Activated CD4-positive, CD25-positive, alpha-beta regulatory T cell treated with anti-CD3 and anti-CD28 coated beads, Interleukin-2, amount 50 U/mL, for 16 hours (primary cell): Measurements from ENCODE around the gene RWDD3.

Experiments
- DNase-seq: peaks from one replicate; pipeline ENCODE4 v3.0.0-alpha.2; 2020; ENCODE audit warnings: low read depth, low spot score

The RWDD3 gene, protein sequence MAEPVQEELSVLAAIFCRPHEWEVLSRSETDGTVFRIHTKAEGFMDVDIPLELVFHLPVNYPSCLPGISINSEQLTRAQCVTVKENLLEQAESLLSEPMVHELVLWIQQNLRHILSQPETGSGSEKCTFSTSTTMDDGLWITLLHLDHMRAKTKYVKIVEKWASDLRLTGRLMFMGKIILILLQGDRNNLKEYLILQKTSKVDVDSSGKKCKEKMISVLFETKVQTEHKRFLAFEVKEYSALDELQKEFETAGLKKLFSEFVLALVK

DNA sequence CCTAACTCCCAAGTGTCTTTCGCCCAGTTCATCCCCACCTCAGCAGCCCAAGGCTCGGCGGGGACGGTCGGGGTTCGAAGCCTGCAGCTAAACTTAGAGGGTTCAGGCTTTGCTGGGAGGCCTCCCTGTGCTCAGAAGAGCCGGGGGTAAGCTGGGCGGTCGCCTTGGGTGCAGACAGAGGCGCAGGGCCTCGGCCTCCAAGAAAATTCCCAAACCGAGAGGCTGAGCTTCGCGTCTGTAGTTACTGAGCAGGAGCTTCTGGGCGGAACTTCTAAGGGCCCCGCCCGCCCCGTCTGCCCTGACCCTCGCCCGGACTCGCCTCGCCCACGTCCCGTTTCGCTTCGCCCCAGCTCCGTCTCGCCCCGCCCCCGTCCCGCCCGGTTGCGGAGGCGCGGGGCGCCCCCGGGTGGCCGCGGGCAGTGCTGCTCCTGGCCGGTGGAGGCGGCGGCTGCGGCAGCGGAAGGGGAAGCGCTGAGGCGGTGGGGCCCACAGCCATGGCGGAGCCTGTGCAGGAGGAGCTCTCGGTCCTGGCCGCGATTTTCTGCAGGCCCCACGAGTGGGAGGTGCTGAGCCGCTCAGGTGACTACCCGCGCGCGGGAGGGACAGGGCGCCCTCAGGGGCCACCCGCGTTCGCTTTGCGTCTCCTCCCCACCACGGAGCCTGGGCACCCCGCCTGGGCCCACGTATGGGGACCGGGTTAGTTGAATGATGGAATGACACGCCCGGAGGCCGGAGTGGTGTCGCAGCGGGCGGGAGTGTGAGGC lies at the start of gene RWDD3:
TSS of gene RWDD3 (plus strand) at position 474 of the 764 bp plus-strand sequence. CDS start at position 495, 21 bp downstream.
- peak; percentile 86 for DNase-seq

DNA sequence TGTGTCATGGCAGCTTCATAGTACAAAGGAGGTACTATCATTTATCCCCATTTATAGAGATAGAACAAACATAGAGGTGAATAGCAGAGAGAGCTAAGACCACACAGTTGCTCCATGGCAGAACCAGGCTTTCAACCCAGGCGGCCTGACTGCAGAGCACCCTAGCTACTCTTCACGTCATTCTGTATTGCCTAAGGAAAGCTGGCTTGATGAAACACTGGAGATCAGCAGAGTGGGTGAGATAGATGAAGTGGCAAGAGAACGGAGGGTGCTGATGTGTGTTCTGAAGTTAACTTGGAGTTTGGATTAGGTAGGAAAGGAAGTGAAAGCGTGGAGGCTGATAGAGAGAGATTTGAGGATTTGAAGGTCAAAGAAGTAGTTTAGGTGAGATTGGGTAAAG lies 47.9 kb upstream of the RWDD3 start:
- DNase-seq = no peak

DNA sequence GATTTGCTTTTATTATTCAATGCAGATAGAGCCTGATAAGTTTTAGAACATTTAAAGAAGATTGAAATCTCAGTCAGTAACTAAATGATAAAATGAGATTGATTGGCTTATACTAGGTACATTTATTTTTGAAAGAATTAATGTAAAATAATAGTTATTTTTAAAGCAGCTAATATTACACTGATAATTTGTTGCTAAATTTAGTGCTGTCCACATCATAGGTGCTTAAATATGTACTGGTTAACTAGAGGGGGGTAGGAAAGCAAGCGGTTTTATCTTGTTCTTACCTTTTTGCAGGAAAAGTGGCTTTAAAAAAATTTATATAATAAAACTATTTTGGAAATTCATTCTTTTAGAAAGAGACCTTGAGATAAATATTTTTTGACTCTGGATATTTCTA lies 40.4 kb upstream of the RWDD3 start:
- no peak for DNase-seq

DNA sequence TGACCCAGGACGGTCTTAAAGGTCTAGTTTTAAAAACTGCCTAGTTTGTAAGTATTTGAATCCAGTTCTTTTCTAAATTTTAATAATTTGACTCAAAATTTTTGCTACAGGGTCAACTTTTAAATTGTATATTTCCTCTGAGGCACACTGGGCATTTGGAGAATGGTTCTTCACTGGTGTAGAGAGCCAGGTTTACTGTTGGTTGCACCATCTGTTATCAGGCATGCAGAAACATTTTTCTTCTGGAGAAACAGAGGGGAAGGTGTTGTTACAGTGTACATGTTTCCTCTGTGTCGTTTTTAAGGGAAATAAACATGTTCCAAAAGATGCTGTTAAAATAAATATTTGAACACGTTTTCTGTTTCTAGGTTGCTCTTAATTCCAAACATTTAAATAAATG lies 39.0 kb upstream of the RWDD3 start:
- no peak for DNase-seq

DNA sequence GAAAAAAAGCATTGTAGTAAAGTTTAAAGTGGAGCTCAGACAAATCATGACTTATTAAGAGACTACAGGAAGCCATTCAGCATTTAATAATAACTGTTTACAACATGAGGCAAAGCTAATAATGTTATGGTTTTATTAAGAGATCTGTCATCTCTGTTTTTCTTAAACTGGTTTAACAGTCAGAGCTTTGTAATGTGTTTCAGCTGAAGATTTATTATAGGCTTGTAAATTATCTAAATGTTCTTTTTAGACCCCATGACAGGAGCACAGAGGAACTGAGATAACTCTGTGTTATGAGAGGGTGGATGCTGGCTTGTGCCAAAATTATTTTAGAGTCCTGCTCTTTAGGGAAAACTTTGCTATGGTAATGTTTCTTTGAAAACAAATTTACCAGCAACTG lies 38.0 kb upstream of the RWDD3 start:
- no peak for DNase-seq

DNA sequence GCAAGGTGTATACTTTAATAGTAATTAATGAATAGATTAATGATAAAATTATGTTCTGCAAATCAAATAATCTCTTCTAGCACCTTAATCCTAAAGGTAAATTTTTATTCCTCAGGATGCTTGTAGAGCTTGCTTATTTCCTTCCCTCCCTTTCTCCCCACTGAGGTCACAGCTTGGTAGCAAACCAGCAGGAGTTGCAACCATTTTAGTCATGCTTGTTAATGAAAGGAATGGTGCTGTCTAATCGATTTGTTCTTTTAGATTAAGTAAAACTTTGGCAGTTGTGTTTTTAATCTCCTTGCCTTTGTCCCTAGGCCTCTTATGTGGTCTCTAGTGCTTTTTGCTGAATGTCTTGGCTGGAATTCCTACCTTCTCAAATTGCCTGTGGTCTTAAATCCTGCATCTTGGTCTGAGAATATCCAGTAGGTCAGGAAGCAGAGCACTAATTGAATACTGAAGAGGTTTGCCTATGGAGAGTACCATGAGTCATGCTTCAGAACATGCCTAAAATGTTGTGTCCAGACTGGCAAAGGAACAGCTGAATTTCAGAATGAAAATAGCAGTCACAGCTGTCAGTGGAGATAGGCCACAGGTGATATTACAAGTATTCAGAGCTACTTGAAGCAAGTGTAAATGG lies 36.3 kb upstream of the RWDD3 start:
- no peak for DNase-seq

DNA sequence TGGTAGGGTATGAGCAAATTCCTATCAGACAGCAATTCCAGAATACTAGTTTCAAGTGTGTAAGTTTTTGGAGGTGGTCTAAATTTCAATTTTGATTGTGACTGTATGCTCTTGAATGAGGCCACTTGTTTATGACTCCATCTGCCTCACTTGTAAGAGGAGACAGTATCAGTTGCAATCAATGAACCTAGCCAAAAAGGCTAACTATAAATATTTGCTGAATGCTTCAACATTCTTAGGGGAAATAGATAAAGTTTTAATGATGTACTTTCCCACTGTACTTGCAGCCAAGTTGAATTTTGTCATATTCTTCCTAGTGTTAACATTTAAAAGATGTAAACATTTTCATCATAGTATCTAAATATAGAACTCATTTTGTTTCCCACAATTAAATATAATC lies 32.1 kb upstream of the RWDD3 start:
- DNase-seq = no peak

DNA sequence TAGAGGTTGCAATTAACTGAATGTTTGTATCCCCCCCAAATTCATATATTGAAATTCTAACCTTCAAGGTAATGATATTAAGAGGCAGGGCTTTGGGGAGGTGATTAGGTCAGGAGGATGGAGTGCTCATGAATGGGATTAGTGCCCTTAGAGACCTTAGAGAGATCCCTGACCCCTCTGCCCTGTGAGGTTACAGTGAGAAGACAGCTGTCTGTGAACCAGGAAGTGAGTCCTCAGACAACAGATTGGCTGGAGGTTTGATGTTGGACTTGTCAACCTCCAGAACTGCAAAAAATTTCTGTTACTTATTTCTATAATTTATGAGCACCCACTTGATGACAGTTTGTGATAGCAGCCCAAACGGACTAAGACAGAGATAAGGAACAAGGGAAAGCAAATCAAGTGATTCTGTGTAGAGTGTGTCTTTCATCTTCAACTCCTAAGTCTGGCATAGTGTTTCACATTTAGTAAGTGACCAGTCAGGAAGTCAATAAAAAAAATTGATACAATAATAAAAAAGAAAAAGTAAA lies 30.0 kb upstream of the RWDD3 start:
- no peak for DNase-seq

DNA sequence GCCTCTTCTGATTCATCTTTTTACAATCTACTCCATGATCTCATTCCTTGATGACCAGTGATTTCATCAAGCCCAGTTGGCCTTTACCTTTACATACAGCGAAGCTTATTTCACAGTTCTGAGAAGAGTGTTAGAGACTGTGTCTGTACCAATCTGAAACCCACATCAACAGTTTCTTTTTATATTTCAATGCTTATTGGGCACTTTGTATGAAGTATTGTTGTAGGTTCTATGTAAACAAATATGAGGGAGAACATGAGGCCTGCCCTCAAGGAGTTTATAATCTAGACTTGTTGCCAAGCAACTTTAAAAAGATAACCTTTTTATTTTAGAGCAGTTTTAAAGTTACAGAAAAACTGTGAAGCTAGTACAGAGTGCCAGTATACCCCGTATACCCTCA lies 27.5 kb upstream of the RWDD3 start:
- no peak for DNase-seq

DNA sequence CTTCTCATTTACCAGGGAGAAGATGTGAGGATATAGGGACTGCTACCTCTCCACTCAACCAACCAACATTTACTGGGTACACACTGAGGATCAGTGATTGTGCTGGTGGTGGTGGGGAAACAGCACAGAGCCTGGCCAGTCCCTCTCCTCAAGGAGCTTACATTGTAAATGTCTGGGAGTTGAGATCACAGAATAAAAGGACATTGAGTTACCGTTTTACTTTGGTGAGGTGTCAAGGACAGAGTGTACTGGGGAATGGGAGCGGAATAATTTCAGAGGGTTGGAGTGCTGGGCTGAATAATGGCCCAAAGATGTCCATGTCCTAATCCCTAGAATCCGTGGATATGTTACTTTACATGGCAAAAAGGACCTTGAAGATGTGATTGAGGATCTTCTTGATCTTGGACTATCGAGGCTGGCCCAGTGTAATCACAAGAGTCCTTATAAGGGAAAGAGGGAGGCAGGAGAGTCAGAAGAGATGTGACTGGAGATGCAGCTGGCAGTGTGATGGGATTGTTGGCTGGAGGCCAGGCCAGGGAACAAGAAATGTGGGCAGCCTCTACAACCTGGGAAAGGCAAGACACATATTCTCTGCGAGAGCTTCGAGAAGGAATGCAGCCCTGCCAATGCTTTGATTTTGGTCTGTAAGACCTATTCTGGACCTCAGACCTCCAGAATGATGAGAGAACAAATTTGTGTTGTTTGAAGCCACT lies 26.6 kb upstream of the RWDD3 start:
- DNase-seq = no peak

DNA sequence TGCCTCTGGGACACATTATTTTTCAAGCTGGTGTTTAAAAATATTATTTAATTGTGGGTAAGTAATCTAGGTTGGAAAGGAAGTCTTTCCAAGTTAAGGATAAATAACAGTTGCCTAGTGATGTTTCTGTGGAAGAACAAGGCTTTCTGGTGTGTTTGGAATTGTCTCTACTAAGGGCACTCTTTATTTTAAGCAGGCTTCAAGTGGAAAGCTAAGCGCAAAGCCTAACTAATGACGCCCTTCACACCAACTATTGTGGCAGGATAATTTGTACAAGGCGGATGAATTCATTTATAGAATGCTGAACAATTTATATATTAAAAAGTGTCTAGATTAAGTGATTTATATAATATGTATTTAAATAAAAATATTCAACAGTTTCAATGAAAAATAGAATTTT lies 25.1 kb upstream of the RWDD3 start:
- DNase-seq = no peak

DNA sequence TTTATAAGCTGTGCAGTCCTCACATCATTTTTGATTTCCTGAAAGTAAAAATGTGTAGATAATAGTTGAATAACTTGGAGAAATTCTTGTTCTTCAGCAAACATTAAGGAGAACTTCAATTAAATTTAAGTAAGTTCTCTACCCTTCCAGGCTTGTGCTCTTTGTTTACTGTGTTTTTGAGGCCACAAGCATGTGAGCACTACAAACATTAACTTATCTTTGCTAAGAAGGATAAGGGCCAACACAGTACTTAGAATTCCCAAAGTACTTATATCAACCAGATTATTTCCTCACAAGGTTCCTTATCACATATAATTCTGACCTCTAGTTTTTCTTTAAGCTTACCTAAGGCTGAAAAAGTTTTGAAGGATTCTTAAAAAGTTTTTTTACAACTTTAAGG lies 24.7 kb upstream of the RWDD3 start:
- DNase-seq = no peak

DNA sequence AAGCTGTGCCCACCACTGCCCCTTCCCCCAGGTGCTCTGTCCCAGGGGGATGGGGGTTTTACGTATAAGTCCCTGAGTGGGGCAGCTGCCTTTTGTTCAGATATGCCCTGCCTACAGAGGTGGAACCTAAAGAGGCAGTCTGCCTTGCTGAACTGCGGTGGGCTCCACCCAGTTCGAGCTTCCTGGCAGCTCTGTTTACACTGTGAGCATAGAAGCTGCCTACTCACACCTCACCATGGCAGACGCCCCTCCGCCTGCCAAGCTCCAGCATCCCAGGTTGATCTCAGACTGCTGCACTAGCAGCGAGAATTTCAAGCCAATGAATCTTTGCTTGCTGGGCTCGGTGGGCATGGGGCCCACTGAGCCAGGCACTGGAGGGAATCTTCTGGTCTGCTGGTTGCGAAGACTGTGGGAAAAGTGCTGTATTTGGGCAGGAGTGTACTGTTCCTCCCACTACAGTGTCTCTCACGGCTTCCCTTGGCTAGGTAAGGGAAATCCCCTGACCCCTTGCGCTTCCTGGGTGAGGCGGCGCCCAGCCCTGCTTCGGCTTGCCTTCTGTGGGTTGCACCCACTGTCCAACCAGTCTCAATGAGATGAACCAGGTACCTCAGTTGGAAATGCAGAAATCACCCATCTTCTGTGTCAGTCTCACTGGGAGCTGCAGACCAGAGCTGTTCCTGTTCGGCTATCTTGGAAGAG lies 17.6 kb upstream of the RWDD3 start:
- no peak for DNase-seq

DNA sequence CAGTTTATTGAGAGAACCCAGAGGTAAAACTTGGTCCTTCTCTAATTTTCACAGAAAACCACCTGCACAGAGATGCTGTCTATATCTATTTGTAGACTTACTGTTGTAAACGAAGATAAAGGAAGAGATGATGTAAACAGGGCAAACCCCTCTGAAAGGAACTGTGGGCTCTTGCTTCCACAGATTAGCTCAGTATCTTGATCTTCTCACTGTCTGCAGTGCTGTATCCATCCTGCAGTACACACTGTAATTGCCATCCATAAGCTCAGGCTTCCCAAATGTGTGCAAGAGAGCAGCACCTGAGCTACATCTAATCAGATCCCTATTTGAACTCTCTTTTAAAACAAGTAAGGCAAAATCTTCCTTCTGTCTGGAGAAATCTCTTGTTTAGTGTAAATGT lies 16.6 kb upstream of the RWDD3 start:
- DNase-seq = no peak

DNA sequence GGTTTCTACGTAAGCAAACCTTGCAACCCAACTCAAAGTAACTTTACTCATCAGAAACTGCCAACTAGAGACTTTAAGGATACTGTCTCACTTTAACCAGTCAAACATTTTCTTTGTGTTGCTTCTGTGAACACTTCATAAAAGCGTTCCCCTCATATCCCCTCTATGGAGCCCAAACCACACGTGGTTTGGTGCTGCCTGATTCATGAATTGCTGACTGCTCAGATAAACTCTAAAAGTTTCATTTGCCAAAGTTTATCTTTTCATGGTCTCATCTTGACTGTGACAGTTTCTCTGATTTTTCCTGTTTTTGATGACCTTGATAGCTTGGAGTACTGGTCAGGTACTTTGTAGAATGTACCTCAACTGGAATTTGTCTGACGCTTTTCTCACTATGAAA lies 14.6 kb upstream of the RWDD3 start:
- no peak for DNase-seq

DNA sequence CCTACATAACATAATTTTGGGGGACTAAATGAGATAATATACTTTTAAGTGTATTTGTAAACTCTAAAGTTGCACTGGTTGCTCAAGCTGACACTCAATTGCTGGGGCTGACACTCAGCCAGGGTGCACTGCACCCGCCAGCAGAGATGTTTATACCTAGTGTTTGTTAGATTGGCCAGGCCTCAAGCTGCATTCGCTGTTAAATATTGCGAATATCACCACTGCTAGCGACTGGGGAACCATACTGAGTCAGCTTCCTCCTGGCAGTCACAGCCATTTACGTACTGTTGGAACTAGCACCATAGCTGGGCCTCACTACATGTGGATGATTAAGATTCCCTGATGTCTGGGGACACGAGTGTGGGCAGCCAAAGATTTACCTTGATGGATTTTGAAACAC lies 12.7 kb upstream of the RWDD3 start:
- DNase-seq = no peak

DNA sequence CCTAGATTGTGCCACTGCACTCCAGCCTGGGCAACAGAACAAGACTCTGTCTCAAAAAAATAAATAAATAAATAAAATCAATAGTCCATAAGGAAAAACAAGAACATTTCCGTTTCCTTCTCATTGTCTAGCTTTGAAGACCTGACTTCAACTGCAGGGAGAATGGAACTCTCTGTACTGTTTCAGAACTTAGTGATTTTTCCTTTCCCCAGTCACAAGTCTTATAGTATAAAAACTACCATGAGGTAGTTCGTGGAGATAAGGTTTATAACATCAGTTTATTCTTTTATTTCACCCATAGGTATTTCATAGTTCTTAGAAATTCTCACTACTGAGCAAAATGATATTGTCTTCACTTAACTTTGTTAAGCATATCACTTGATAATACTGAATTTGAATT lies 11.4 kb upstream of the RWDD3 start:
- DNase-seq = no peak

DNA sequence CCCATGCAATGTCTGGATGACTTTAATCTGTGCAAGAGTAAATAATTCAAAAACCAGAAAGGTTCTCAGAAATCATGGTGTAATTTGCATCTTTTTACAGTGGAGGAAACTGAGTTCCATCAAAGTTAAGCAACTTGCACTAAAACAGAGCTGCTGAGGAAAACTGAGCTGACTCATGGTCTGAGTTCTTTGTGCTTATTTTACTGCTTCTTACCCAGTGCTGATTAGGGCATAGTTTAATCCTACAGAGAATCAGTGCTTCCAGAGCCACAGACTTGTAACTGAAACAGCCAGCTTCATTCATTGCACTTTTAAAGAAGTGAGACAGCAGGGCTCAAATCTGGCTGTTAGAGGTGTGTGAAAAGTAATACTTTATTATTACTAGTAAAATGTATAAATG lies 10.9 kb upstream of the RWDD3 start:
- no peak for DNase-seq

DNA sequence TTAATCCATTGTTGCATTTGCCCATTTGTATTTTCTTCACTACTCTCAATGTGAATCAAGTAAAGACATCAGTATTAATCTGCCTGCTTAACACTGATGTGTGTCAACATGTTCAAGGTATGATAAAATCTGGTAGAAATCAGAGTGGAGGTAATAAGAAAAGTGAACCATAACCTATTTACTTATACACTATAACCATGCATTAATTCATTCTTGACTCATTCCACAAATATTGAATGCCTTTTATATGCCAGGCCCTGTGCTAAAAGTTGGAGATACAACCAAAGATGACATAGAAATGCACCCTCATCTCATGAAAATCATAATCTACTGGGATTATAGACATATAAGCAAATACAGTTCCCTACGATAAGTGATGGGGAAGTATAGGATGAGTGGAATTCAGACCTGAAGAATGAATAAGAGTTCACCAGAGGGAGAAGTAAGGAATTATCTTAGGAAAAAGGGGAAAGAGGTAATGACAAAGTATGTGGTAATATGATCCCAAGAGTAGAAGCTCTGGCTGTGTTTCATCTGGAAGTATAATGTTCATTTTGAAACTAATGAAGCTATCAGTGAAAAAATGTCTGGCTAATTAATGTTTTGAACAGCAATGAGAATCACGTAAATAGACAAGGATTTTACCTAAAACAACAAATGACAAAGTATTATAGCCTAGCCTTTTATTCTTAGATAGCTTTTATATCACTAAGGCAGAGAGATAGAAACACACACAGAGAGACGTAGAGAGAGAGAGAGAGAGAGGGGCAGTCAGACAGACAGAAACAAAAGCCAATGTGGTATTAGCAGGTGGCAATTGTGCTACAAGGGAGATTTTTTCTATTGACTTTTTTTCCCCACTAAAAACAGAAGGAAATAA lies 7.0 kb upstream of the RWDD3 start:
- DNase-seq = no peak

DNA sequence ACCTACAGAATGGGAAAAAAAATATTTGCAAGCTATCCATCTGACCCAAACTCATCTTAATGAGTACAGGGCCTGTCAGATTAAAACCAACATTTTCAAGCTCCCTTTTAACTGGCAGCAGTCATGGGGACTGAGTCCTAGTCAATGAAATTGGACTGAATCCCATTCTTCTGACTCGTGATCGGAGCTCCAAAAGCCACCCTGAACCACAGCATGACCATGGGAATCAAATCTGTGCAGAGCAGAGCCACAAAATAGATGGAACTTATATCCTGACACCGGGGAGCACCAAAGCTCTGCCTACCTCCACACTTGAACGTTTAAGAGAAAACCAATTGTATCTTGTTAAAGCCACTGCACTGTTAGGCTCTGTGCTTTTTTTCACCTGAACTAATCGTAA lies 5.0 kb upstream of the RWDD3 start:
- no peak for DNase-seq

DNA sequence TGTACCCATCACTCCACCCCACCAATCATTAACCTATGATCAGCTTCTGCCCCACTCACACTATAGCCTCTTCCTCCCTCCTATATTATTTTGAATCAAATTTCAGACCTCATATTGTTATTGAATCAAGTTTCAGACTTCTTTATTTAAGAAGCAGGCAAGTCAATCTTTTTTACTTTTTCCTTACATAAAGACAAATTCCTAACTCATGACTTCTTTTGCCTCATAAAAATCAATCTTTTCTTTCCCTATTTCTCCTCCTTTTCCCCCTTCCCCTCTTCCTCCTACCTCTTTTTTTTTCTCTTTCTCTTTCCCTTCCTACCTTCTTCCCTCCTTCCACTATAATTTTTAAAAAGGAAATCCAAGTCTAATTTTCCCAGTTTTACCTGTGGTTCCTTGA lies 4.3 kb upstream of the RWDD3 start:
- no peak for DNase-seq
